WTC11 (cell line): ENCODE measurements around the gene ZSCAN21.

Experiments used
- CREB1 ChIP-seq: sonication (generic); formaldehyde crosslinking; IDR thresholded peaks from 2 replicates; pipeline ENCODE4 v1.8.0; 2023; ENCODE audit warnings: mild to moderate bottlenecking, missing genetic modification reagents
- ELF4 ChIP-seq: sonication (generic); formaldehyde crosslinking; IDR thresholded peaks from 2 replicates; pipeline ENCODE4 v1.8.1; 2022; ENCODE audit warnings: low read depth, mild to moderate bottlenecking, moderate library complexity, missing genetic modification reagents
- FOXK1 ChIP-seq: sonication (generic); formaldehyde crosslinking; IDR thresholded peaks from 2 replicates; pipeline ENCODE4 v1.8.0; 2022; ENCODE audit warnings: mild to moderate bottlenecking, moderate library complexity, missing genetic modification reagents
- SMAD3 ChIP-seq: sonication (generic); formaldehyde crosslinking; IDR thresholded peaks from 2 replicates; pipeline ENCODE4 v1.8.0; 2022; ENCODE audit warnings: missing genetic modification reagents, mild to moderate bottlenecking, borderline replicate concordance
- SP1 ChIP-seq: sonication (generic); formaldehyde crosslinking; conservative IDR thresholded peaks from 2 replicates; pipeline ENCODE4 v1.8.1; 2022; ENCODE audit warnings: missing genetic modification reagents
- TEAD4 ChIP-seq: sonication (generic); formaldehyde crosslinking; IDR thresholded peaks from 2 replicates; pipeline ENCODE4 v1.8.0; 2022; ENCODE audit warnings: mild to moderate bottlenecking, missing genetic modification reagents
- TF ChIP-seq, protein P1 (sequence below): fragments of 200-600 bp; IDR thresholded peaks from 2 replicates; pipeline ENCODE4 v1.8.0; 2022; ENCODE audit warnings: antibody characterized with exemption
- TF ChIP-seq, protein P2 (sequence below): sonication (generic); formaldehyde crosslinking; IDR thresholded peaks from 2 replicates; pipeline ENCODE4 v1.8.1; 2022; ENCODE audit warnings: mild to moderate bottlenecking, missing genetic modification reagents, moderate library complexity, borderline replicate concordance
- TF ChIP-seq, protein P3 (sequence below): fragments of 250-450 bp; sonication (Bioruptor Pico); IDR thresholded peaks from 2 replicates; pipeline ENCODE4 v2.1.2; 2022; ENCODE audit warnings: mild to moderate bottlenecking, moderate library complexity
- TF ChIP-seq, protein P4 (sequence below): sonication (generic); formaldehyde crosslinking; IDR thresholded peaks from 2 replicates; pipeline ENCODE4 v1.8.0; 2022; ENCODE audit warnings: mild to moderate bottlenecking, missing genetic modification reagents
- TF ChIP-seq, protein P5 (sequence below): sonication (generic); formaldehyde crosslinking; IDR thresholded peaks from 2 replicates; pipeline ENCODE4 v1.8.1; 2022; ENCODE audit warnings: low read depth, mild to moderate bottlenecking, moderate library complexity, missing genetic modification reagents, borderline replicate concordance

DNA sequence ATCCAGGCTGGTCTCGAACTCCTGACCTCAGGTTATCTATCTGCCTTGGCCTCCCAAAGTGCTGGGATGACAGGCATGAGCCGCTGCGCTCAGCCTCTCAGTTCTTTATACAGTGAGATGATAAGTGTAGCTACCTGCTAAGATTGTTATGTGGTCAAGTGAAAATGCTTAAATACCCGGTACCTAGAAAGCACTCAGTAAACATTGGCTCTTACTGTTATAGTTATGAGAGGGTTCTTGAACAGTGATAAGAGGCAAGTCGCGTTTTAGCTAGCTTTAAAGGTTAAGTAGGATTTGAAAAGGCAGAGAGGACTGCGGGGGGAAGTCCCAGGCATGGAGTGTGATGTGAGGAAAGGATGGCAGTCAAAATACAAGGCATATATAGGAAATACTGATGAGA lies 29.7 kb upstream of the ZSCAN21 start:
- TF ChIP-seq SP1 (no peak), ELF4 (CRISPR knock-in tag) (no peak), FOXK1 (CRISPR knock-in tag) (no peak), TEAD4 (CRISPR knock-in tag) (no peak), SMAD3 (CRISPR knock-in tag) (no peak), CREB1 (CRISPR knock-in tag) (no peak)
- TF ChIP-seq, protein P1, sequence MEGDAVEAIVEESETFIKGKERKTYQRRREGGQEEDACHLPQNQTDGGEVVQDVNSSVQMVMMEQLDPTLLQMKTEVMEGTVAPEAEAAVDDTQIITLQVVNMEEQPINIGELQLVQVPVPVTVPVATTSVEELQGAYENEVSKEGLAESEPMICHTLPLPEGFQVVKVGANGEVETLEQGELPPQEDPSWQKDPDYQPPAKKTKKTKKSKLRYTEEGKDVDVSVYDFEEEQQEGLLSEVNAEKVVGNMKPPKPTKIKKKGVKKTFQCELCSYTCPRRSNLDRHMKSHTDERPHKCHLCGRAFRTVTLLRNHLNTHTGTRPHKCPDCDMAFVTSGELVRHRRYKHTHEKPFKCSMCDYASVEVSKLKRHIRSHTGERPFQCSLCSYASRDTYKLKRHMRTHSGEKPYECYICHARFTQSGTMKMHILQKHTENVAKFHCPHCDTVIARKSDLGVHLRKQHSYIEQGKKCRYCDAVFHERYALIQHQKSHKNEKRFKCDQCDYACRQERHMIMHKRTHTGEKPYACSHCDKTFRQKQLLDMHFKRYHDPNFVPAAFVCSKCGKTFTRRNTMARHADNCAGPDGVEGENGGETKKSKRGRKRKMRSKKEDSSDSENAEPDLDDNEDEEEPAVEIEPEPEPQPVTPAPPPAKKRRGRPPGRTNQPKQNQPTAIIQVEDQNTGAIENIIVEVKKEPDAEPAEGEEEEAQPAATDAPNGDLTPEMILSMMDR: no peak
- TF ChIP-seq, protein P2, sequence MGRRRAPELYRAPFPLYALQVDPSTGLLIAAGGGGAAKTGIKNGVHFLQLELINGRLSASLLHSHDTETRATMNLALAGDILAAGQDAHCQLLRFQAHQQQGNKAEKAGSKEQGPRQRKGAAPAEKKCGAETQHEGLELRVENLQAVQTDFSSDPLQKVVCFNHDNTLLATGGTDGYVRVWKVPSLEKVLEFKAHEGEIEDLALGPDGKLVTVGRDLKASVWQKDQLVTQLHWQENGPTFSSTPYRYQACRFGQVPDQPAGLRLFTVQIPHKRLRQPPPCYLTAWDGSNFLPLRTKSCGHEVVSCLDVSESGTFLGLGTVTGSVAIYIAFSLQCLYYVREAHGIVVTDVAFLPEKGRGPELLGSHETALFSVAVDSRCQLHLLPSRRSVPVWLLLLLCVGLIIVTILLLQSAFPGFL: no peak
- TF ChIP-seq, protein P3, sequence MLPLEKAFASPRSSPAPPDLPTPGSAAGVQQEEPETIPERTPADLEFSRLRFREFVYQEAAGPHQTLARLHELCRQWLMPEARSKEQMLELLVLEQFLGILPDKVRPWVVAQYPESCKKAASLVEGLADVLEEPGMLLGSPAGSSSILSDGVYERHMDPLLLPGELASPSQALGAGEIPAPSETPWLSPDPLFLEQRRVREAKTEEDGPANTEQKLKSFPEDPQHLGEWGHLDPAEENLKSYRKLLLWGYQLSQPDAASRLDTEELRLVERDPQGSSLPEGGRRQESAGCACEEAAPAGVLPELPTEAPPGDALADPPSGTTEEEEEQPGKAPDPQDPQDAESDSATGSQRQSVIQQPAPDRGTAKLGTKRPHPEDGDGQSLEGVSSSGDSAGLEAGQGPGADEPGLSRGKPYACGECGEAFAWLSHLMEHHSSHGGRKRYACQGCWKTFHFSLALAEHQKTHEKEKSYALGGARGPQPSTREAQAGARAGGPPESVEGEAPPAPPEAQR (CRISPR knock-in tag): no peak
- TF ChIP-seq, protein P4, sequence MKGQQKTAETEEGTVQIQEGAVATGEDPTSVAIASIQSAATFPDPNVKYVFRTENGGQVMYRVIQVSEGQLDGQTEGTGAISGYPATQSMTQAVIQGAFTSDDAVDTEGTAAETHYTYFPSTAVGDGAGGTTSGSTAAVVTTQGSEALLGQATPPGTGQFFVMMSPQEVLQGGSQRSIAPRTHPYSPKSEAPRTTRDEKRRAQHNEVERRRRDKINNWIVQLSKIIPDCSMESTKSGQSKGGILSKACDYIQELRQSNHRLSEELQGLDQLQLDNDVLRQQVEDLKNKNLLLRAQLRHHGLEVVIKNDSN: no peak
- TF ChIP-seq, protein P5, sequence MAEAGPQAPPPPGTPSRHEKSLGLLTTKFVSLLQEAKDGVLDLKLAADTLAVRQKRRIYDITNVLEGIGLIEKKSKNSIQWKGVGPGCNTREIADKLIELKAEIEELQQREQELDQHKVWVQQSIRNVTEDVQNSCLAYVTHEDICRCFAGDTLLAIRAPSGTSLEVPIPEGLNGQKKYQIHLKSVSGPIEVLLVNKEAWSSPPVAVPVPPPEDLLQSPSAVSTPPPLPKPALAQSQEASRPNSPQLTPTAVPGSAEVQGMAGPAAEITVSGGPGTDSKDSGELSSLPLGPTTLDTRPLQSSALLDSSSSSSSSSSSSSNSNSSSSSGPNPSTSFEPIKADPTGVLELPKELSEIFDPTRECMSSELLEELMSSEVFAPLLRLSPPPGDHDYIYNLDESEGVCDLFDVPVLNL: no peak
